IMR-90 (cell line): Measurements from ENCODE around the gene FUS. TPM values are rescaled to one million over a fixed set of nuclear protein-coding genes. Genes with fewer than 3 reads are reported as not detected.

ENCODE experiments used
- ATAC-seq: fragments of 200-7000 bp; cut with Tn5 transposase; 2 replicates; pipeline ENCODE4 v1.9.1; 2020; ENCODE audit warnings: low read depth, mild to moderate bottlenecking, moderate library complexity
- Bru-seq: library from RNA; stranded (reverse); fragments of 400-500 nt; gene quantifications from one replicate; lab custom pipeline; 2021; lab: Mats Ljungman, UMichigan
- BruChase-seq, 2 experiments: library from RNA; stranded (reverse); fragments of 400-500 nt; gene quantifications; one replicate each; lab custom pipeline; 2021; lab: Mats Ljungman, UMichigan
- BruUV-seq: library from RNA; stranded (reverse); fragments of 400-500 nt; replicated peaks from 2 replicates; lab custom pipeline; 2021; lab: Mats Ljungman, UMichigan
- CTCF ChIA-PET: fragments of 300-600 bp; formaldehyde crosslinking; extraction: SDS; loops from one replicate; lab custom pipeline; 2021; ENCODE audit warnings: antibody characterized with exemption; lab: Yijun Ruan, JAX
- POLR2A ChIA-PET: fragments of 300-600 bp; sonication (Branson Sonifier 250); formaldehyde crosslinking; loops from one replicate; lab custom pipeline; 2022; ENCODE audit warnings: antibody characterized with exemption; ENCODE audit not compliant: unreplicated experiment; lab: Charles Lee
- DNase-seq: peaks from one replicate; pipeline ENCODE4 v3.0.0; 2013
- H2AFZ ChIP-seq: replicated peaks from 2 replicates; pipeline ENCODE3; 2013; ENCODE audit warnings: low read length, mild to moderate bottlenecking; ENCODE audit not compliant: poor library complexity
- H2AK5ac ChIP-seq: 2 replicates; pipeline ENCODE4 v1.6.1; 2013; ENCODE audit warnings: low read depth, low read length, inconsistent platforms
- H2AK9ac ChIP-seq: replicated peaks from 2 replicates; pipeline ENCODE3; 2013; ENCODE audit warnings: mild to moderate bottlenecking, low read depth, low read length, moderate library complexity; ENCODE audit not compliant: poor library complexity
- H2BK120ac ChIP-seq: 2 replicates; pipeline ENCODE4 v1.6.1; 2013; ENCODE audit warnings: low read depth, low read length, inconsistent platforms
- H2BK15ac ChIP-seq: 3 replicates; pipeline ENCODE4 v1.6.1; 2013; ENCODE audit warnings: low read depth, low read length, inconsistent platforms
- H2BK20ac ChIP-seq: 2 replicates; pipeline ENCODE4 v1.6.1; 2013; ENCODE audit warnings: low read depth, mild to moderate bottlenecking, inconsistent platforms, low read length, moderate library complexity
- H2BK5ac ChIP-seq: 2 replicates; pipeline ENCODE4 v1.6.1; 2013; ENCODE audit warnings: mild to moderate bottlenecking, low read depth, low read length, inconsistent platforms; ENCODE audit not compliant: poor library complexity, severe bottlenecking
- H3K14ac ChIP-seq: replicated peaks from 2 replicates; pipeline ENCODE4 v1.6.1; 2013; ENCODE audit warnings: low read depth, low read length, inconsistent platforms
- H3K18ac ChIP-seq: 2 replicates; pipeline ENCODE4 v1.6.1; 2013; ENCODE audit warnings: low read depth, low read length, control low read depth
- H3K23ac ChIP-seq: 2 replicates; pipeline ENCODE4 v1.6.1; 2013; ENCODE audit warnings: low read depth, low read length, inconsistent platforms
- H3K27ac ChIP-seq: 2 replicates; pipeline ENCODE4 v1.5.1; 2013; ENCODE audit warnings: mild to moderate bottlenecking, control low read depth, low read length; ENCODE audit not compliant: insufficient read depth
- H3K27me3 ChIP-seq: 2 replicates; pipeline ENCODE4 v1.6.1; 2013; ENCODE audit warnings: low read length; ENCODE audit not compliant: control insufficient read depth, insufficient read depth
- H3K36me3 ChIP-seq: 2 replicates; pipeline ENCODE4 v1.6.1; 2013; ENCODE audit warnings: low read length, mixed read lengths; ENCODE audit not compliant: control insufficient read depth, insufficient read depth
- H3K4ac ChIP-seq: 2 replicates; pipeline ENCODE4 v1.6.1; 2013; ENCODE audit warnings: low read depth, low read length, inconsistent platforms
- H3K4me1 ChIP-seq: 2 replicates; pipeline ENCODE4 v1.6.1; 2013; ENCODE audit warnings: low read length, mixed read lengths; ENCODE audit not compliant: control insufficient read depth, insufficient read depth
- H3K4me2 ChIP-seq: 2 replicates; pipeline ENCODE4 v1.6.1; 2013; ENCODE audit warnings: low read depth, mild to moderate bottlenecking, control low read depth, low read length, moderate library complexity
- H3K4me3 ChIP-seq: 2 replicates; pipeline ENCODE4 v1.5.1; 2013; ENCODE audit warnings: low read depth, mild to moderate bottlenecking, control low read depth, low read length, moderate library complexity; ENCODE audit not compliant: insufficient read depth
- H3K56ac ChIP-seq: 2 replicates; pipeline ENCODE4 v1.6.1; 2013; ENCODE audit warnings: low read length, inconsistent platforms; ENCODE audit not compliant: insufficient read depth; ENCODE audit errors: extremely low read depth
- H3K79me1 ChIP-seq, 2 experiments: 2 replicates each; pipeline ENCODE4 v1.6.1; 2013; ENCODE audit warnings: low read length in 2 of 2, inconsistent platforms in 1 of 2, low read depth in 1 of 2
- H3K9ac ChIP-seq: 2 replicates; pipeline ENCODE4 v1.6.1; 2013; ENCODE audit warnings: low read depth, low read length, control low read depth
- H3K9me1 ChIP-seq: 2 replicates; pipeline ENCODE4 v1.6.1; 2013; ENCODE audit warnings: low read length, inconsistent platforms; ENCODE audit not compliant: insufficient read depth
- H3K9me3 ChIP-seq: 2 replicates; pipeline ENCODE4 v1.6.1; 2013; ENCODE audit warnings: low read length; ENCODE audit not compliant: control insufficient read depth, insufficient read depth
- H4K20me1 ChIP-seq: 2 replicates; pipeline ENCODE4 v1.6.1; 2013; ENCODE audit warnings: low read length, inconsistent platforms; ENCODE audit not compliant: insufficient read depth
- H4K5ac ChIP-seq: 2 replicates; pipeline ENCODE4 v1.6.1; 2013; ENCODE audit warnings: mild to moderate bottlenecking, low read depth, low read length, control low read depth
- H4K8ac ChIP-seq, 2 experiments: 2 replicates each; pipeline ENCODE4 v1.6.1; 2013; ENCODE audit warnings: low read depth in 2 of 2, low read length in 2 of 2, control low read depth in 1 of 2, inconsistent platforms in 1 of 2
- H4K91ac ChIP-seq: 2 replicates; pipeline ENCODE4 v1.6.1; 2013; ENCODE audit warnings: low read depth, low read length, inconsistent platforms; ENCODE audit not compliant: insufficient read depth
- CEBPB ChIP-seq: IDR thresholded peaks from 2 replicates; pipeline ENCODE4 v1.6.1; 2012; ENCODE audit warnings: low read depth, low read length, improper control_type of control experiment
- CHD1 ChIP-seq: IDR thresholded peaks from 2 replicates; pipeline ENCODE4 v1.6.1; 2012; ENCODE audit warnings: low read depth, low read length, improper control_type of control experiment
- FOS ChIP-seq: fragments of 150-350 bp; IDR thresholded peaks from 2 replicates; pipeline ENCODE4 v1.6.1; 2016; ENCODE audit warnings: low read depth, low read length
- MAFK ChIP-seq: IDR thresholded peaks from 2 replicates; pipeline ENCODE4 v1.6.1; 2012; ENCODE audit warnings: low read depth, low read length, improper control_type of control experiment
- MAZ ChIP-seq: IDR thresholded peaks from 2 replicates; pipeline ENCODE4 v1.6.1; 2012; ENCODE audit warnings: low read depth, mild to moderate bottlenecking, low read length, improper control_type of control experiment, moderate library complexity, borderline replicate concordance
- MXI1 ChIP-seq: IDR thresholded peaks from 2 replicates; pipeline ENCODE4 v1.6.1; 2012; ENCODE audit warnings: low read depth, mild to moderate bottlenecking, low read length, moderate library complexity, borderline replicate concordance
- NFE2L2 ChIP-seq: fragments of 150-350 bp; IDR thresholded peaks from 2 replicates; pipeline ENCODE4 v1.6.1; 2016; ENCODE audit warnings: low read depth, mild to moderate bottlenecking, low read length
- POLR2A ChIP-seq: IDR thresholded peaks from 2 replicates; pipeline ENCODE4 v1.6.1; 2012; ENCODE audit warnings: mild to moderate bottlenecking, low read depth, low read length
- RAD21 ChIP-seq: IDR thresholded peaks from 2 replicates; pipeline ENCODE4 v1.6.1; 2012; ENCODE audit warnings: low read length, improper control_type of control experiment
- RCOR1 ChIP-seq: IDR thresholded peaks from 2 replicates; pipeline ENCODE4 v1.6.1; 2012; ENCODE audit warnings: mild to moderate bottlenecking, low read length, improper control_type of control experiment; ENCODE audit not compliant: insufficient replicate concordance
- RFX5 ChIP-seq: IDR thresholded peaks from 2 replicates; pipeline ENCODE4 v1.8.0; 2012; ENCODE audit warnings: low read depth, mild to moderate bottlenecking, low read length, moderate library complexity
- SMC3 ChIP-seq: fragments of 150-350 bp; IDR thresholded peaks from 2 replicates; pipeline ENCODE4 v1.6.1; 2016; ENCODE audit warnings: low read depth, mild to moderate bottlenecking, antibody characterized with exemption, low read length, moderate library complexity
- WGBS, 2 experiments: methylation state at CpG; one replicate each; pipeline versions ENCODE4 v1.1.5 to v1.1.7; 2013; ENCODE audit warnings: missing lambda C conversion rate in 2 of 2; ENCODE audit not compliant: insufficient read length in 1 of 2; ENCODE audit errors: extremely low coverage in 2 of 2; 5-methylcytosine and 5-hydroxymethylcytosine counted together
- dilution Hi-C: fragments of 300-500 bp; cut with HindIII; formaldehyde crosslinking; loops from one replicate; pipeline ENCODE4 v1.14.3; 2018; ENCODE audit warnings: low sequenced_read_pairs; ENCODE audit not compliant: unreplicated experiment
- in situ Hi-C: fragments of 300-500 bp; cut with MboI; formaldehyde crosslinking; loops from 3 replicates; pipeline ENCODE4 v1.14.3; 2019; ENCODE audit warnings: low sequenced_read_pairs, inconsistent platforms, mixed read lengths
- intact Hi-C: fragments of 100-400 bp; cut with micrococcal nuclease; formaldehyde crosslinking; loops from 2 replicates; pipeline ENCODE4 v1.10.0; 2022
- long read RNA-seq: library from polyadenylated mRNA; unstranded; transcript quantifications from one replicate; pipeline ENCODE4 v2.0.0, GENCODE V29; 2021; ENCODE audit not compliant: unreplicated experiment
- polyA plus RNA-seq, 3 experiments: library from polyadenylated mRNA; depleted of rRNA; stranded (reverse); fragments of >200 nt; gene quantifications; 2 replicates each; pipeline ENCODE4 v1.2.3, GENCODE V29; 2012; ENCODE audit warnings: low replicate concordance in 1 of 3
- total RNA-seq: library from RNA; depleted of rRNA; stranded (reverse); fragments of >200 nt; gene quantifications from 2 replicates; pipeline ENCODE4 v1.2.3, GENCODE V29; 2012; rRNA removed
- TF ChIP-seq, protein P1 (sequence below): fragments of 150-350 bp; IDR thresholded peaks from 2 replicates; pipeline ENCODE4 v1.6.1; 2017; ENCODE audit warnings: mild to moderate bottlenecking, antibody characterized with exemption, low read length, low read depth
- TF ChIP-seq, protein P2 (sequence below): fragments of 150-350 bp; IDR thresholded peaks from 2 replicates; pipeline ENCODE4 v1.6.1; 2016; ENCODE audit warnings: low read depth, mild to moderate bottlenecking, low read length, moderate library complexity, borderline replicate concordance

Gene FUS
- total RNA-seq (42.8 and 51.9 TPM in 2 replicates), polyA plus RNA-seq (2012; rRNA removed) (313 and 340 TPM in 2 replicates), Bru-seq, nascent RNA (percentile 99 among the genes with signal in this experiment), BruChase-seq, experiment 1, labeled RNA remaining after a 6-hour chase (percentile 99 among the genes with signal in this experiment), BruChase-seq, experiment 2, labeled RNA remaining after a 2-hour chase (percentile 100 among the genes with signal in this experiment)
- polyA plus RNA-seq (2012; cell fraction: cytosol; rRNA removed): 300 TPM in 2 replicates
- polyA plus RNA-seq (2012; cell fraction: nucleus; rRNA removed; ENCODE audit: low replicate concordance): 536 and 692 TPM in 2 replicates
- long read RNA-seq, full-length matches to known transcripts: 113 of 163 reads
- long read RNA-seq, partial matches to known transcripts: 41 of 163 reads
- long read RNA-seq, other reads (novel, unspliced or antisense): 9 of 163 reads

GRCh38 chr16:31179747-31180459 lies at the start of gene FUS:
FUS (plus strand) TSS chr16:31180139; CDS start chr16:31180215, 76 bp downstream.
- Histone ChIP-seq H3K27me3 (no peaks in the 10 kb centered on the region), H2BK120ac (peak within 1 kb of the TSS; percentile 100), H4K8ac (peak within 1 kb of the TSS; percentile 54 to 99), H3K9me3 (no peaks in the 10 kb centered on the region), H2BK5ac (peak within 1 kb of the TSS; percentile 96), H3K4me1 (peaks cover 6% of the 10 kb centered on the region; the same call in 1 of the 2 replicates), H3K23ac (peak within 1 kb of the TSS; percentile 98), H3K9ac (peak within 1 kb of the TSS; percentile 99), H3K4ac (peak within 1 kb of the TSS; percentile 98), H3K56ac (peak within 1 kb of the TSS; percentile 99), H3K79me1 (peaks cover 0 to 37% of the 10 kb centered on the region in 2 experiments; a peak in 2 of 4 replicates), H4K20me1 (peaks cover 53% of the 10 kb centered on the region), H3K4me3 (peak within 1 kb of the TSS; percentile 69), H2AK9ac (peak within 1 kb of the TSS; percentile 99), H3K14ac (peak within 1 kb of the TSS; percentile 100), H2AFZ (peak within 1 kb of the TSS; percentile 91), H2AK5ac (peak within 1 kb of the TSS; percentile 84), H2BK15ac (peak within 1 kb of the TSS; percentile 100), H3K9me1 (peaks cover 7% of the 10 kb centered on the region; the same call in 1 of the 2 replicates), H3K36me3 (peaks cover 29% of the 10 kb centered on the region), H2BK20ac (peak within 1 kb of the TSS; percentile 99), H4K91ac (peak within 1 kb of the TSS; percentile 97), H4K5ac (peak within 1 kb of the TSS; percentile 74), H3K27ac (peak within 1 kb of the TSS; percentile 97), H3K4me2 (peak within 1 kb of the TSS; percentile 81), H3K18ac (peak within 1 kb of the TSS; percentile 91)
- WGBS, 2 experiments: 0% methylated on average over 33 of the region's 69 CpGs; no CpG with 5 or more reads in 1 of the 2 experiments
- BruUV-seq: no TSS peak
- dilution Hi-C loops (no loop called here), in situ Hi-C loops (no loop called here), intact Hi-C loops (loop anchor here (1.0 to 10.0 kb wide), 2 partner anchors 263 to 695 kb away; partner anchors contain the start of gene ZNF267)
- peak; percentile 84 for ATAC-seq
- CTCF ChIA-PET: interaction anchor here (0.6 kb wide), 1 partner anchor 164 kb away, joined by 3 read pairs; no protein-coding TSS in a partner anchor
- DNase-seq: peak; percentile 83
- POLR2A ChIA-PET: interaction anchor here (0.6 to 2.0 kb wide), 10 partner anchors 13 to 244 kb away, joined by 3 to 9 read pairs (median 4); no protein-coding TSS in a partner anchor
- TF ChIP-seq FOS: no peak
- TF ChIP-seq MXI1: peak; percentile 55; the same call in 1 of the 2 replicates
- peak; percentile 99; the same call in 1 of the 2 replicates for TF ChIP-seq CHD1
- TF ChIP-seq RCOR1: peak; percentile 11
- no peak for TF ChIP-seq CEBPB
- peak; percentile 35; the same call in 1 of the 2 replicates for TF ChIP-seq NFE2L2
- TF ChIP-seq POLR2A: peak; percentile 100
- TF ChIP-seq, protein P1, sequence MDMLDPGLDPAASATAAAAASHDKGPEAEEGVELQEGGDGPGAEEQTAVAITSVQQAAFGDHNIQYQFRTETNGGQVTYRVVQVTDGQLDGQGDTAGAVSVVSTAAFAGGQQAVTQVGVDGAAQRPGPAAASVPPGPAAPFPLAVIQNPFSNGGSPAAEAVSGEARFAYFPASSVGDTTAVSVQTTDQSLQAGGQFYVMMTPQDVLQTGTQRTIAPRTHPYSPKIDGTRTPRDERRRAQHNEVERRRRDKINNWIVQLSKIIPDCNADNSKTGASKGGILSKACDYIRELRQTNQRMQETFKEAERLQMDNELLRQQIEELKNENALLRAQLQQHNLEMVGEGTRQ: 0 out of 2 replicates have a peak, but pooled peaks have one; percentile 25
- TF ChIP-seq MAFK: no peak
- TF ChIP-seq RAD21: no peak
- no peak for TF ChIP-seq RFX5
- TF ChIP-seq SMC3: no peak
- TF ChIP-seq, protein P2, sequence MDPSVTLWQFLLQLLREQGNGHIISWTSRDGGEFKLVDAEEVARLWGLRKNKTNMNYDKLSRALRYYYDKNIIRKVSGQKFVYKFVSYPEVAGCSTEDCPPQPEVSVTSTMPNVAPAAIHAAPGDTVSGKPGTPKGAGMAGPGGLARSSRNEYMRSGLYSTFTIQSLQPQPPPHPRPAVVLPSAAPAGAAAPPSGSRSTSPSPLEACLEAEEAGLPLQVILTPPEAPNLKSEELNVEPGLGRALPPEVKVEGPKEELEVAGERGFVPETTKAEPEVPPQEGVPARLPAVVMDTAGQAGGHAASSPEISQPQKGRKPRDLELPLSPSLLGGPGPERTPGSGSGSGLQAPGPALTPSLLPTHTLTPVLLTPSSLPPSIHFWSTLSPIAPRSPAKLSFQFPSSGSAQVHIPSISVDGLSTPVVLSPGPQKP: no peak
- peak; percentile 81 for TF ChIP-seq MAZ
